ENCODE data around the gene MRLN.
"Not testable (repeated sequence)": the region's sequence is repeated elsewhere in the genome, so short reads cannot be mapped to it uniquely, and the experiment has no call there.

MRLN gene

DNA sequence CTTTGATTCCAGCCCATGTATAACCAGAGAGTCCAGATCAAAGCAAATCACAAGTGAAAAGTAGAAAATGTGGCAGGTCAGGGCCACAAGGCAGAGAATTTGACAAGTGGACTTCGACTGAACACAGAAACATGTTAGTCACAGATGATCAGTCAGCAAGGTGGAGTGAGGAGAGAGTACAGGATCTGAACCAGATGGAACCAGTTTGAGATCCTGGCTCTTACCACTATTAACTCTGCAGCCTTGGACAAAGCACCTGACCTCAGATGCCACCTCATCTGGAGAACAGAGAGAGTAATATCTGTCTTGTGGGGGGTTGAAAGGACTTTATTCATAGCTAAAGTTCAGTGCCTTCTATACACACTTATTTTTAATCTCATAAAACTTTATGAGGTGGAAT, 4.4 kb downstream of the MRLN start:
- no peak overlapping the region for H3K4me3 ChIP-seq (ENCODE audit: low read depth, low read length)

DNA sequence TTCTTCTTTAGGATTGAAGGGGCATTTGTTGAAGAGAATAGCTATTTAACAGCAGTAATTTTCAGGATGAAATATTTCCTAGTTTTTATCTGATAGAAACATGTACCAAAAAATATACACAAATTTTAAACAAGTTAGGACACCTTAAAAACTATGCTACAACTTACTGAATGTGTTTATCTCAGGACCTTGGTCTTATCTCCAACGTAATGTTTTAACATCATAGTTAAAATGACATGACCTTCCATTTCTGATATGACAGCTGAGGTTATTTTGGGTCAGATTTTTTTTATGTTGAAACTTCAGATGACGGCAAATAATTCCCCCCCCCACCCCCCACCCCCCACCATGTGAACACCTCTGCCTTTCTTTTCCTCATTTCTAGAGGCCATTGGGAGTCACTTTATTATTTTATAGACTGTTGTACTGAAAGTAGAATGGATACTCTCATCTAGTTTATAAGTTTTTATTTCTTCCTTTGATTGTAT, 8.0 kb downstream of the MRLN start:
- H3K4me3 ChIP-seq (ENCODE audit: low read depth, low read length) = no peak overlapping the region

DNA sequence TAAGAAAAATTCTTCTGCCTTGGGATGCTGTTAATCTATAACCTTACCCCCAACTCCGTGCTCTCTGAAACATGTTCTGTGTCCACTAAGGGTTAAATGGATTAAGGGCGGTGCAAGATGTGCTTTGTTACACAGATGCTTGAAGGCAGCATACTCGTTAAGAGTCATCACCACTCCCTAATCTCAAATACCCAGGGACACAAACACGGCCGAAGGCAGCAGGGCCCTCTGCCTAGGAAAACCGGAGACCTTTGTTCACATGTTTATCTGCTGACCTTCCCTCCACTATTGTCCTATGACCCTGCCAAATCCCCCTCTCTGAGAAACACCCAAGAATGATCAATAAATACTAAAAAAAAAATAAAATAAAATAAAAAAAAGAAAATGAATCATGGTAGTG, 8.5 kb downstream of the MRLN start:
- H3K4me3 ChIP-seq (ENCODE audit: low read depth, low read length) = not testable (repeated sequence)

DNA sequence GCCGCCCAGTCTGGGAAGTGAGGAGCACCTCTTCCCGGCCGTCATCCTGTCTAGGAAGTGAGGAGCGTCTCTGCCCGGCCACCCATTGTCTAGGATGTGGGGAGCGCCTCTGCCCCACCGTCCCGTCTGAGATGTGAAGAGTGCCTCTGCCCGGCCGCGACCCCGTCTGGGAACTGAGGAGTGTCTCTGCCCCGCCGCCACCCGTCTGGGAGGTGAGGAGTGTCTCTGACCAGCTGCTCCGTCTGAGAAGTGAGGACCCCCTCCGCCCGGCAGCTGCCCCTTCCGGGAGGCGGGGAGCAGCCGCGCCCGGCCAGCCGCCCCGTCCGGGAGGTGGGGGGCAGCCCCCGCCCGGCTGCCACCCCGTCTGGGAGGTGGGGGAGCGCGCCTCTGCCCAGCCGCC, 9.1 kb downstream of the MRLN start:
- not testable (repeated sequence) for H3K4me3 ChIP-seq (ENCODE audit: low read depth, low read length)

DNA sequence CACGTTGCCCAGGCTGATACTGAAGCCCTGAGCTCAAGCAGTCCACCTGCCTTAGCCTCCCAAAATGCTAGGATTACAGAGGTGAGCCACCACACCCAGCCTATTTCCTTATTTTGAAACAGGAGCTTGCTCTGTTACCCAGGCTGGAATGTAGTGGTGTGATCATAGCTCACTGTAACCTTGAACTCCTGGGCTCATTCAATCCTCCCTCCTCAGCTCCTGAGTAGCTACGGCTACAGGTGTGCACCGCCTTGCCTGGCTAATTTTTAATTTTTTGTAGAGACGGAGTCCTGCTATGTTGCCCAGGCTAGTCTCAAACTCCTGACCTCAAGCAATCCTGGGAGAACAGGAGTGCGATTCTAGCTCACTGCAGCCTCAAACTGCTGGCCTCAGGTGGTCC, 11.7 kb downstream of the MRLN start:
- no peak overlapping the region for H3K4me3 ChIP-seq (ENCODE audit: low read depth, low read length)

DNA sequence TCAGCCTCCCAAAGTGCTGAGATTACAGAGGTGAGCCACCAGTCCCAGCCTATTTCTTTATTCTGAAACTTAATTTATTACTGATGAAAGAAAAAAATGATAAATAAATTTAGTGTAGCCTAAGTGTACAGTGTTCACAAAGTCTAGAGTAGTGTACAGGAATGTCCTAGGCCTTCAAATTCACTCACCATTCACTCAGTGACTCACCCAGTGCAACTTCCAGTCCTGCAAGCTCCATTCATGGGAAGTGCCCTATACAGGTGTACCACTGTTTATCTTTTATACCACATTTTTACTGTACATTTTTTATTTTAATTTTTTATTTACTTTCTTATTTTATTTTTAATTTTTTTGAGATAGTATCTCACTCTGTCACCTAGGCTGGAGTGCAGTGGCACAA, 12.2 kb downstream of the MRLN start:
- H3K4me3 ChIP-seq (ENCODE audit: low read depth, low read length) = no peak overlapping the region

DNA sequence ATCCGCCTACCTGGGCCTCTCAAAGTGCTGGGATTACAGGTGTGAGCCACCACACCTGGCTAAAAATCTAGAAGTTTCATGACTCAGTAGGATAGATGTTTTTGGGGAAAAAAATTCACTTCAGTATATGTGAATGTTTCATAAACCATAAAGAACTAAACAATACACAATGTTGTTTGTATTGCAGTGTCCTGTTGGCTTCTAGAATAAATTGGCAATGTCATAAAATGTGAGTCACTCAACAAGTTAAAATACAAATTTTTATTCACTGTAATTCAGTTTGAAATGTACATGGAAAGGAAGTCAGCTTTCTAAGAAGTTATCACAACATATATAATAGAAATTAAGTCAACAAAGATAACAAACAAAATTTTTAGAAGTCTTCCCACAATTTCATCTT, 16.5 kb downstream of the MRLN start:
- H3K4me3 ChIP-seq (ENCODE audit: low read depth, low read length) = no peak overlapping the region

DNA sequence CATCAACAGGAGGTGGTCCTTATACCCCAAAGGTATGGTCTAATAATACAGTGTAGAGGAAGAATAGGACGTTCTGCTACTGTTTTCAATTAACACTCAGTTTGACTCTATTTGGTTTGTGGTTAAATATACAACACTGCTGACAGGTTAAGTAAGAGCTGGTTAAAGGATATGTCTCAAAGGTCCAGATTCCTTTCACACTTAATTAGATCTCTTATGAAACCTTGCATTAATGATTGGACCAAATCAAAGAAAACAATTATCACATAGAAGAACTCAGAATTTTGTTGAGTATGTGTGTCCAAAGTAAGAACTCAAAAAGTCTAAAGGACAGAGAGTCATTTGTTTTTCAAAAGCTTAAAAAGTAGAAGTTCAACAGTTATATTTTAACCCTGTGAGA, 18.0 kb downstream of the MRLN start:
- no peak overlapping the region for H3K4me3 ChIP-seq (ENCODE audit: low read depth, low read length)

DNA sequence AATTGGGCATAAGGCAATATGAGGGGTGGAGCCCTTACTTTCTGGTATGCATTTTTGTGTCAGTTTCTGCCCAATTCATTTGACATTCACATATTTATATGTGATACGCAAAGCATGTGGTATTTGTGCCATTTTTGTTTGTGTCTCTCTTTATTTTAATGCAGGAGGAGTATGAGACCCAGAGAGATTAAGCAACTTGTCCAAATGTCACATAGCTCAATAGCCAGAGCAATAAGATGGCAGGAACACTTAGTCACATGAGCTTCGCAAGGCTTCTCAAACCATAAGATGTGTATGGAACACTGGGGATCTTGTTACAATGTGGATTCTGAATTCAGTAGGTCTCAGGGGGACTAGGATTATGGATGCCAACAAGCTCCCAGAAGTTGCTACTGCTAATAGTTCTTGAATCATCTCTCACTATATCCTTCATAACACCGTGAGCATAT, 19.2 kb downstream of the MRLN start:
- no peak overlapping the region for H3K4me3 ChIP-seq (ENCODE audit: low read depth, low read length)

DNA sequence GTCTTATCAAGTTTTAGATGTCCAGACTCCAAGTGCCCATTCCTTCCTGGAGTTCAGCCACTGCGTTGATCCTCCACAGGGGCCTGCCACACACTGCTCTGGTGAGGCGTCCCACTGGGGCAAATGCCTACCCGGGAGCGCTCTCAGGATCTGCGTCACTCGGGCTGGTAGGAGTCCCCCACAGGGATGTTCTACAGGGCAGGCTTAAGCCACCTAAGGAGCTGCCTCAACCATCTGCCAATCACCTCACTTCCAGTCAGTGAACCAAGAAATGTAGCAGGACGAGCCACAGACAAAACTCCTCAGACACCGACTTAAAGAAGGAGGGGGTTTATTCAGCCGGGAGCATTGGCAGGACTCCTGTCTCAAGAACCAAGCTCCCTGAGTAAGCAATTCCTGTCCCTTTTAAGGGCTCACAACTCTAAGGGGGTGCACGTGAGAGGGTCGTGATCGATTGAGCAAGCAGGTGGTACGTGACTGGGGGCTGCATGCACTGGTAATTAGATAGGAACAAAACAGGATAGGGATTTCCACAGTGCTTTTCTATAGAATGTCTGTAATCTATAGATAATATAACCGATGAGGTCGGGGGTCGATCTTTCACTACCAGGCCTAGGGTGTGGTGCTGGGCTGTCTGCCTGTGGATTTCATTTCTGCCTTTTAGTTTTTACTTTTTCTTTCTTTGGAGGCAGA, 19.8 kb downstream of the MRLN start:
- not testable (repeated sequence) for H3K4me3 ChIP-seq (ENCODE audit: low read depth, low read length)

DNA sequence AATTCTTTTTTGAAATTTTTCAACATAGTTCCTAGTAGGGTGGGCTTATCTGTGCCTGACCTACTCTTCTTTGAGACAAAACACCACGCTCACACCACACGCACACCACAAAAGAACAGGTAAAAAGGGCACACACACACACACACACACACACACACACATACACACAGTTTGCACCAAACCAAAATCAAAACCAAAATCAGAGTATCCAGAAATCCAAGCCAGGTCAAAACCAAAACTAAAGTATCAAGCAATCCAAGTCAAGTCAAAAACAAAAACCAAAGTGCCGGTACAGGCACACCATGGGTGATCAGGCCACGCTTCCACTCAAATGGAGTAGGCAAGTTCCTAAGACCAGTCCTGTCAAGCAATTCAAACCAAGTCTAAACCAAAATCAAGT, 20.4 kb downstream of the MRLN start:
- H3K4me3 ChIP-seq (ENCODE audit: low read depth, low read length) = not testable (repeated sequence)

DNA sequence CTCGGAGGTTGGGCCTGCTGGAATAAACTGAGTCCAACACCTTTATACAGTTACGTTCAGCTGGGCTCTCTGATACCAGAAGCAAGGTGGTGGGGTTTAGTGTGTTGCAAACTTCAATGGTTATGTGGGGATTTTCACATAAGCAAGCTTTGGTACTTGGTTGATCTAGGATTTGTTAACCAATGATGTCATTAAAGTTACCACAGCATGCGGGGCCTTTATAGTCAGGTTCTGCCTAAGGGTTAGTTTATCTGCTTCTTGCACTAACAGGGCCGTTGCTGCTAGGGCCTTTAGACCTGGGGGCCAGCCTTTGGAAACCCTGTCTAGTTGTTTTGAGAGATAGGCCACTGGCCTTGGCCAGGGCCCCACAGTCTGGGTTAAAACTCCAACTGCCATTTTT, 24.1 kb downstream of the MRLN start:
- not testable (repeated sequence) for H3K4me3 ChIP-seq (ENCODE audit: low read depth, low read length)

DNA sequence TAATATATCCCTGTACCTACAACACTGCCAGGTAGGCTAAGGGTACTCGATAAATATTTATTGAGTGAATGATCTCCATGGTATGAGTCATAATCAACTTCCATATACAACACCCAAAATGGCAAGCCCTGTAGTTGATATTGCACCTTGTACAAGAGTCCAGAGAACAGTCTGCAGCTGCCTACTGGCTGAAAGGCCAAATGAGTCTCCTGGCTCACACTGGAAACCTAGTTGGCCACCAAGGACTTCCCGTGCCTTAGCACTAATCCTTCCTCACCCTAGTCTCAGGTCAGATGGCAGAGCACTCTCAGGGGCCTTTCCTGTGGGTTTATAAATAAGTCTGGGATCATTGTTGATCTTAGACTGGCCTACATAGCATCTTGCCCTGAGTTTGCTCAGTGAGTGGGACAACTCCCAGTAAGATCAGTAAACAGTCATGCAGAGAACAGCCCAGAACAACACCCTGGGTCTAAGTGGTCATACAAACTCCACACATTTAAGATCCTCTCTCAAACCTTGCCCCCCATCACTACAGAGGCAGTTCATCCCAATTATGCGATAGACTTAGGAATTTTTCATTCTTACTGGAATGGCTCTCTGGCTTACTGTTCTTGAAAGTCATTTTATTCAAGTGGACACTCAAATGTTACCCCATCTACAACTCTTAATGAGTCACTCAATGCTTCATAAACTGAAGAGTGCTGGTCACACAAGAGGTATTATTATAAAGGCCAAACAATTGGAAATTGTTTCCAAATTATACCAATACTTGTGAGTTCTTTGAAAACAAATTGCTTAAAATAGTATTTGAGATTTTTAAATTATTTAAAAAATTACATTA, 28.9 kb downstream of the MRLN start:
- H3K4me3 ChIP-seq (ENCODE audit: low read depth, low read length) = no peak overlapping the region

DNA sequence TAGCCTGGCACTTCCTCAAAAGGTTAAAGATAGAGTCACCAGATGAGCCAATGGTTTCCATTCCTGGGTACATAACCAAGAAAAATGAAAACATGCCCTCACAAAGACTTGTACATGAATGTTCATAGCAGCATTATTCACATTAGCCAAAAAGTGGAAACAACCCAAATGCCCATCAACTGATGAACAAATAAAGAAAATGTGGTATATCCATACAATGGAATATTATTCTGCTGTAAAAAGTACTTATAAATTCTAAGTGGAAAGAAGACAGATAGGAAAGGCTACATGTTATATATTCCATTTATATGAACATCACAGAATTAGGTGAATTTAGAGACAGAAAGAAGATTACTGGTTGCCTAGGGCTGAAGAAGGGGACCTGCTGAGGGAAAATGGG, 32.9 kb downstream of the MRLN start:
- no peak overlapping the region for H3K4me3 ChIP-seq (ENCODE audit: low read depth, low read length)

DNA sequence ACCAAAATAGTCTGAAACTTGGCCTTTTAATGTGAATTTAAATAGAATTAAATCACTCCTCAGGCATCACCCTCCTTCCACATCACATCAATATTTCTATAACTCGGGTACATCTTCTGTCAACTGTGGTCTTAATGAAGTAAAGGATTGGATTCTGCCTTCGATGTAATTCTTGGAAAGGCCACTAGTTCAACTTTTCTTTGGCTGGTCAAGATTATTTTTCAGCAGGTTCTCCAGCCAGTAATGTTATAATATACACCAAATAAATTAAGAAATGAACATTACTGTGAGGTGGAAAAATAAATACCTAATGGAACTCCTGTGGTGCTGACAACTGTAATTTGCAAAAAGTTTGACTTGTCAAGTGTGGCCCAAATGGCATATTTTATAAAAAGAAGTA, 33.9 kb downstream of the MRLN start:
- no peak overlapping the region for H3K4me3 ChIP-seq (ENCODE audit: low read depth, low read length)

DNA sequence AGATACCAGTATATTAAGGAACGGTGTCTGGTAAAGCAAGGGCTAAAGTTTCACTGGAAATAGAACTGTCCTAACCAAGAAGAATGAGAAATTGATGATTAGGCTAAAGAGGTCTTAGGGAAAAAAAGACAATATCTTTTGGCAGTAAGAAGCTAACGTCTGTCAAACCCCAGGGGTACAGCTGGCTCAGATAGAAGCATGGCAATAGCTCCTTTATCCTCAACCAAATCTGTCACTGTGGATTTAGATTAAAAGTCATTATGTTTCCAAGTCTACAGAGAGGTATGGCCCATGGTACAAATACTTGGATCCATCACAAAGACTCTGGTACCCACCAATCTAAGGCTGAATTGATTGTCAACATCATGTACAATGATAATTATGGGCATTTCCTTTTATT, 35.0 kb downstream of the MRLN start:
- no peak overlapping the region for H3K4me3 ChIP-seq (ENCODE audit: low read depth, low read length)

DNA sequence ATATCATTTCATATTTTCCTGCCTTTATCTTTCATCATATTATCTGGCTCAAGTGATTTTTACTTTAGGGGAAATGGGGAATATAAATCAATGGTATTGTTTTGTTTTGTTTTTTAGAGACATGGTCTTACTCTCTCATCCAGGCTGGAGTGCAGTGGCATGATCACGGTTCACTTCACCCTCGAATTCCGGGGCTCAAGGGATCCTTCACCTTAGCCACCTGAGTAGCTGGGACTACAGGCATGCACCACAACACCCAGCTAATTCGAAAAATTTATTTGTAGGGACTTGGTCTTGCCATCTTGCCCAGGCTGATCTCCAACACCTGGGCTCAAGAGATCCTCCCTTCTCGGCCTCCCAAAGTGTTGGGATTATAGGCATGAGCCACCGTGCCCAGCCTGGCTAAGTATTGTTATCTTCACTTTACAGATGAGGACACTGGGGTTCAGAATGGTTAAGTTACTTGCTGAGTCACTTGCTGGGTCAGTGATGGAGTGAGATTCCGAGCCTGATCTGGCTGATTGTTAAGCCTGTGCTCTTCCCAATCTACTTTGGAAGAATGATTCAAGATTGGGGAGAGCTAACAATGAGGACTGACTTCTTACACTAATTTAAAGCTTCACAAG, 39.9 kb downstream of the MRLN start:
- H3K4me3 ChIP-seq (ENCODE audit: low read depth, low read length) = no peak overlapping the region

DNA sequence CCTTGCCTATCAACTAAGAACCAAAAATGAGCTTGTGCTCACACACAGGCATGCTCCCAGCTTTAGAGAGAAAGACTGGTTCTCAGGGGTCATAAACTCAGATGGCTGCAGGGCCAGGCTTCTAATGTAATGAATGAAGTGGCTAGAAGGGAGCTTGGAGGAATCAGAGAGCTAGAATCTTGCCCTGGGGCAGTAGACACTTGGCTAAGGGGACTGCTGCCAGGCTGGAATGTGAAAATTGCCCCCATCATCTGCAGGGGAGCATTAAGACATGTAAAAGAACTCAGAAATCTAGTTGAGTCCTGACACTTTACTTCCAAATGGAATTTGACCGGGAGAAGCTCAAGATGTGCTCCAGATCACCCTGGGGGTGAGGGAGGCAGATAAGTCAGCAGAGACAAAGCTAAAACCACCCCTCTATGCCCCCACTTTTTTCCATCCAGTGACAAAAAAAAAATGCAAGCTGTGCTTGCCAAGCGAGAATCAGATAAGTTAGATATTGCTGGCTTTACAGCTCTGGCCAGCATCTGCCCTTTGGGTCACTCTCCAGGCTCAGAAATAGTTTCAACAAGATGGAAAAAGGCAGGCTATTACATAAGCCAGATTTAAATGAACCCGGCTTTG, 41.3 kb downstream of the MRLN start:
- no peak overlapping the region for H3K4me3 ChIP-seq (ENCODE audit: low read depth, low read length)

DNA sequence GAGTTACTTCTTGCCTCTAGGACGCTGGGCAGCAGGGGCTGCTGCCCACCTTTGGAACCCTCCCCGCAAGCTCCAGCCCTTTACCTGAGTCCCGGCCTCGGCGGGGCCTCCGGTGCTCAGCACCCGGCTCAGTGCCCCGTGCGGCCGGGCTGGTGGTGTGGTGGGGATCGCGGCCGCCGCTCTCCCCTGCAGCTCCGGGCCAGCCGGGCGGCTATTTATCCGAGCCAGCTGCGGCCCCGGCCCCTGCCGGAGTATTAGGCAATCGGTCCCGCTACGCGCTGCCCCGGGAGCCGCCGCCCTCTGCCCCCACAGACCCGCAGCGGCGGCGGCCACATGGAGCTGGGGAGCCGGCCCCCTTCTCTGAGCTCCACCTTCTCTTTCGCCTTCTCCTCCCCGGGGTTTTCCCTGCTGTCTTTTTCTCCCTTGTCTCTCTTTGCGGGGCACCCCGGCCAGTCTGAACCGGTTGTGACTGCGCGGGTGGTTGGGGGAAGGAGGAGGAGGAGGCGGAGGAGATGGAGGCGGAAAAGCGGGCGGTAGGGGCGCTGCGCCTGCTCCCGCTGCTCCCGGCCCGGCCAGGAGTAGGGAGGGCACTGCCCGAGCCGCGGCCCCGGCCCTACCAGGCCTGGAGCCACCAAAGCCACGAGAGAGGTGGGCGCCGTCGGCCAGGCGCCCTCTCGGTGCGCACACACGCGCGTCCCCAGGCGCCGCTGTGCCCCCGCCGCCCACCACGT, 43.7 kb downstream of the MRLN start, which contains the start of gene SLC16A9:
TSS of gene SLC16A9 (minus strand) at position 456 of the 731 bp plus-strand sequence. CDS start 25,559 bp downstream, outside the sequence.
- H3K4me3 ChIP-seq (ENCODE audit: low read depth, low read length) = peak within 1 kb of the TSS; percentile 67

DNA sequence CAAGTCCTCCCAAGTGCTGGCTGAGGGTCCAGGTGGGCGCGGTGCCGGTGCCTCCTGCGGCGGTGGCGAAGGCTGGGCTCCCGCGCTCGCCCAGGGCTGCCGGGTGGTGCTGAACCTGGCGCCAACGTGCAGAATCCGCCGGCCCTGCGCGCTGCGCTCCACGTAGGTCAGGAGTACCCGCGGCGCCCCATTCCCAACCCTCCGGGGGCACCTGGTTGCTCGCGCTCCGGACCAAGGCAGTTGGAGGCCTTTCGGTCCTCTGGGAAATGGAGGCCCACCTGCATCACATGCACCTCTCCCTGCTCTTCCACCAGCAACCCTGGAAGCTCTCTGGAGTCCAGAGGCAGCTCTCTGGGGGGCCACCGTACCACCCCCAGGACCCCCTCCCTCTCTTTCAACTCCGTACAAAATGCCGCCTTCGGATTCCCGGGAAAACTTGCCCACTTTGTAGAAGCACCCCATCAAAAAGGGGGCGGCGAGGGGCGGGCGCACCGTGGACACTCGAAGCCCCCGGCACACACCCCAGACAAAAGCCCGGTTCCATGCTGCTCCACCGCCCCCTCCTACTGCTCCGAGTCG, 44.4 kb downstream of the MRLN start:
- H3K4me3 ChIP-seq (ENCODE audit: low read depth, low read length) = peak overlapping the region; percentile 67

Data from iPS-11a (cell line).